Immature natural killer cell (primary cell): ENCODE data around the gene SLC38A11. TPM values are rescaled to one million over a fixed set of nuclear protein-coding genes. Genes with fewer than 3 reads are reported as not detected.
"Not testable (repeated sequence)": the region's sequence is repeated elsewhere in the genome, so short reads cannot be mapped to it uniquely, and the experiment has no call there.

Experiments
- DNase-seq, 3 donors: peaks; one replicate each; pipeline ENCODE4 v3.0.0; 2022; ENCODE audit warnings: mixed read lengths in 1 of 3
- H3K27ac Mint-ChIP-seq, 6 donors: one replicate each; pipeline ENCODE4 v1.8.0; 2020; ENCODE audit warnings: mixed read lengths in 6 of 6, mild to moderate bottlenecking in 5 of 6, inconsistent platforms in 4 of 6, moderate library complexity in 3 of 6
- H3K27me3 Mint-ChIP-seq, 3 donors: one replicate each; pipeline ENCODE4 v1.8.0; 2020 to 2021; ENCODE audit warnings: low read depth in 3 of 3, mild to moderate bottlenecking in 3 of 3, mixed read lengths in 3 of 3, moderate library complexity in 3 of 3, inconsistent platforms in 1 of 3
- H3K36me3 Mint-ChIP-seq, 3 donors: one replicate each; pipeline ENCODE4 v1.8.0; 2020; ENCODE audit warnings: mixed read lengths in 3 of 3, inconsistent platforms in 2 of 3, mild to moderate bottlenecking in 2 of 3
- H3K4me1 Mint-ChIP-seq, 2 donors: one replicate each; pipeline ENCODE4 v1.8.0; 2020; ENCODE audit warnings: inconsistent platforms in 2 of 2, mild to moderate bottlenecking in 2 of 2, mixed read lengths in 2 of 2, moderate library complexity in 1 of 2
- H3K4me3 Mint-ChIP-seq, 5 donors: one replicate each; pipeline ENCODE4 v1.8.0; 2020; ENCODE audit warnings: mild to moderate bottlenecking in 5 of 5, mixed read lengths in 5 of 5, inconsistent platforms in 3 of 5, moderate library complexity in 3 of 5
- H3K9me3 Mint-ChIP-seq, 6 donors: one replicate each; pipeline ENCODE4 v1.8.0; 2020; ENCODE audit warnings: mild to moderate bottlenecking in 6 of 6, mixed read lengths in 6 of 6, inconsistent platforms in 4 of 6, moderate library complexity in 3 of 6
- polyA plus RNA-seq, 3 donors: library from polyadenylated mRNA; unstranded; fragments of 300-500 nt; fragmentation: Illumina TruSeq; gene quantifications; one replicate each; pipeline ENCODE4 v1.2.3, GENCODE V29; 2021

Gene SLC38A11, protein sequence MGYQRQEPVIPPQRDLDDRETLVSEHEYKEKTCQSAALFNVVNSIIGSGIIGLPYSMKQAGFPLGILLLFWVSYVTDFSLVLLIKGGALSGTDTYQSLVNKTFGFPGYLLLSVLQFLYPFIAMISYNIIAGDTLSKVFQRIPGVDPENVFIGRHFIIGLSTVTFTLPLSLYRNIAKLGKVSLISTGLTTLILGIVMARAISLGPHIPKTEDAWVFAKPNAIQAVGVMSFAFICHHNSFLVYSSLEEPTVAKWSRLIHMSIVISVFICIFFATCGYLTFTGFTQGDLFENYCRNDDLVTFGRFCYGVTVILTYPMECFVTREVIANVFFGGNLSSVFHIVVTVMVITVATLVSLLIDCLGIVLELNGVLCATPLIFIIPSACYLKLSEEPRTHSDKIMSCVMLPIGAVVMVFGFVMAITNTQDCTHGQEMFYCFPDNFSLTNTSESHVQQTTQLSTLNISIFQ
- polyA plus RNA-seq: not detected

GRCh38 chr2:164954954-164955701 is at the start of gene SLC38A11:
Gene SLC38A11, minus strand, starts transcription at chr2:164955525. Its CDS starts 278 bp downstream, at chr2:164955247.
- no peak within 1 kb of the TSS for H3K27ac Mint-ChIP-seq
- H3K36me3 Mint-ChIP-seq: no peaks in the 10 kb centered on the region
- peaks cover 2 to 8% (median 4%) of the 10 kb centered on the region in 3 donors for H3K27me3 Mint-ChIP-seq
- H3K4me3 Mint-ChIP-seq: peak within 1 kb of the TSS in 2 of 5 donors; percentile 17 to 42
- H3K4me1 Mint-ChIP-seq: peaks cover 1 to 6% of the 10 kb centered on the region in 2 donors
- no peaks in the 10 kb centered on the region for H3K9me3 Mint-ChIP-seq
- DNase-seq: no peak

- DNase-seq: no peak
- Mint-ChIP-seq H3K9me3 (peaks cover 0 to 3% (median 0%) of the 10 kb centered on the region in 6 donors), H3K4me3 (no peak overlapping the region), H3K4me1 (no peaks in the 10 kb centered on the region), H3K27me3 (peaks cover 1 to 8% (median 2%) of the 10 kb centered on the region in 3 donors), H3K27ac (no peak overlapping the region), H3K36me3 (no peaks in the 10 kb centered on the region)
Observed at GRCh38 chr2:165003443-165004130, 48.3 kb upstream of the SLC38A11 start.

GRCh38 chr2:165002638-165003037 is 47.3 kb upstream of the SLC38A11 start:
- no peak for DNase-seq
- Mint-ChIP-seq H3K4me1 (no peaks in the 10 kb centered on the region), H3K27ac (no peak overlapping the region), H3K4me3 (no peak overlapping the region), H3K27me3 (peaks cover 1 to 8% (median 2%) of the 10 kb centered on the region in 3 donors), H3K36me3 (no peaks in the 10 kb centered on the region), H3K9me3 (peaks cover 0 to 3% (median 0%) of the 10 kb centered on the region in 6 donors)

GRCh38 chr2:164994664-164995299 is 39.5 kb upstream of the SLC38A11 start:
- not testable (repeated sequence) for H3K36me3 Mint-ChIP-seq, H3K27me3 Mint-ChIP-seq, H3K27ac Mint-ChIP-seq, DNase-seq, H3K9me3 Mint-ChIP-seq, H3K4me3 Mint-ChIP-seq
- peaks cover 24 to 33% of the 10 kb centered on the region in 2 donors for H3K4me1 Mint-ChIP-seq

DNA sequence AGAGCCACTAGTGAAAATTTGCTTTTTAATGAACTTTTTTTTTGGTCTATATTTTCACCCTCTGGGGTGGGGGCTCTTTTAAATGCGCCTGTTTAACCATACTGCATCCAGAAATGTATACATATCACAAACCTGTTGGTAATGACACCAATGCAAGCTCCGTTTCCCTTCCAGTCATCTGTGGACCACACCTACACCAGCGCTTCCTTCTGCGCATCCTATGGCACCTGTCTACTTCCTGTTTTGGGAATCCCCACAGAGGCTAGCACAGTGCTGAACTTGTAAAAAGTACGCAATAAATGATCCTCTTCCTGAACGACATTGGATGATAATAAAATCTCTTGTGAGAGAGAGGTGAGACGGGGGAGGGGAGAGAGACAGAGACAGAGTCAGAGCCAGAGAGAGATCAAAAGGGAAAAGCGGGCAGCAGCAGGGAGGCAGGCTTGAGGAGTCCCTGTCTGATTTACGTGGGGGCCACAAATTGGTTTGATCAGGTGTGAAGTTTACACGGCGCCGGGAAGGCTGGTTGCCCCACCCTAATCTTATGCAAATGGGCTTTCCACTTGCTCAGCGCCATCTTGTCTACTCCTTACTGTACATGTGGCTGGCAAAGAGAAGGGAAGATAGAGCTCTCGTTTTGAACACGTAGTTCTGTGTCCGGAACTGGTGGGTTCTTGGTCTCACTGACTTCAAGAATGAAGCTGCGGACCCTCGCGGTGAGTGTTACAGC is 38.1 kb upstream of the SLC38A11 start:
- no peak overlapping the region for H3K27ac Mint-ChIP-seq
- no peak for DNase-seq
- H3K27me3 Mint-ChIP-seq: peaks cover 0 to 2% (median 2%) of the 10 kb centered on the region in 3 donors
- no peaks in the 10 kb centered on the region for H3K9me3 Mint-ChIP-seq
- peaks cover 30 to 43% of the 10 kb centered on the region in 2 donors for H3K4me1 Mint-ChIP-seq
- H3K4me3 Mint-ChIP-seq: no peak overlapping the region
- peaks cover 0 to 4% (median 0%) of the 10 kb centered on the region in 3 donors for H3K36me3 Mint-ChIP-seq

DNA sequence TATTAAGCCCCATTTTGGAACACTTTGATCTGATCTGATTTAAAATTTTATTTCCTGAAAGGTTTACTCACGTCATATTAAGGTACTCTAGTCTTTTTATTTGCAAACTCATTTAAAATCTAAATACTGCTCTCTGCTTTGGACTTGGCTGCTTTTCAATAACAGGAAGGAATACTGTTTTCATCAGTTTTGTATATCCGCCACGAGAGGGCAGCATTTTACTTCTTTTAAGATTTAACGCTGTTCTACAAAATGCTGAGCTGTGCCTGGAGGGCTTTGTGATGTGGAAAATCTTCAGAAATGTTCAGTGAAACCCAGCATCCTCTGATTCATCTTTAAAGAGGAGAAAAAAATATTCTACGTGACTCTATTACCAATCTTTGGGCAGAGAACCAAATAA is 37.5 kb upstream of the SLC38A11 start:
- Mint-ChIP-seq H3K9me3 (no peaks in the 10 kb centered on the region), H3K4me1 (peaks cover 32 to 48% of the 10 kb centered on the region in 2 donors), H3K36me3 (peaks cover 0 to 4% (median 0%) of the 10 kb centered on the region in 3 donors), H3K4me3 (peak overlapping the region in 3 of 5 donors; percentile 5 to 46 (median 11)), H3K27ac (peak overlapping the region in 5 of 6 donors; percentile 41 to 85 (median 67)), H3K27me3 (peaks cover 0 to 2% (median 2%) of the 10 kb centered on the region in 3 donors)
- DNase-seq: peak; percentile 44 to 50 (median 48)

DNA sequence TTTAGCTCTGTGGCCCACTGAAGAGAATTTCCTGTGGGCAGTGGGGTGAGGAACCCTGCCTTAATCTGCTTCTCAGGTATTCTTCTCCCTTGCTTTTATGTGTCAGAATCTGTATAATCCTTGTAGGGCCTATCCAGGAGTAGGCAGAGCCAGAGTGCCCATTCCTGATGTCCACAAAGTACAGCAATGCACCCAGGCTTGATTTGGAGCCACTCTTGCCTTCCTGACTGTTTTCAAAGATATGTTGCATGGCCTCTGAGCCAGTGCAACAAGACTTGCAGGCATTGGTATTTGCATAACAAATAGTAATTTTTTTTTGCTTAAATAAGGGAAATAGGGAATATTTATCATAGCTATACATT is 36.7 kb upstream of the SLC38A11 start:
- not testable (repeated sequence) for H3K9me3 Mint-ChIP-seq, H3K36me3 Mint-ChIP-seq, DNase-seq, H3K27me3 Mint-ChIP-seq
- Mint-ChIP-seq H3K27ac (peak overlapping the region in 5 of 6 donors; percentile 77 to 91 (median 78)), H3K4me1 (peaks cover 32 to 48% of the 10 kb centered on the region in 2 donors), H3K4me3 (peak overlapping the region; percentile 4 to 60 (median 56))

GRCh38 chr2:164991361-164992092 is 36.2 kb upstream of the SLC38A11 start:
- H3K27me3 Mint-ChIP-seq, H3K9me3 Mint-ChIP-seq, H3K36me3 Mint-ChIP-seq: not testable (repeated sequence)
- Mint-ChIP-seq H3K4me3 (peak overlapping the region; percentile 4 to 60 (median 56)), H3K27ac (peak overlapping the region; percentile 76 to 91 (median 78)), H3K4me1 (peaks cover 32 to 48% of the 10 kb centered on the region in 2 donors)
- DNase-seq: peak; percentile 38 to 46 (median 43)

DNA sequence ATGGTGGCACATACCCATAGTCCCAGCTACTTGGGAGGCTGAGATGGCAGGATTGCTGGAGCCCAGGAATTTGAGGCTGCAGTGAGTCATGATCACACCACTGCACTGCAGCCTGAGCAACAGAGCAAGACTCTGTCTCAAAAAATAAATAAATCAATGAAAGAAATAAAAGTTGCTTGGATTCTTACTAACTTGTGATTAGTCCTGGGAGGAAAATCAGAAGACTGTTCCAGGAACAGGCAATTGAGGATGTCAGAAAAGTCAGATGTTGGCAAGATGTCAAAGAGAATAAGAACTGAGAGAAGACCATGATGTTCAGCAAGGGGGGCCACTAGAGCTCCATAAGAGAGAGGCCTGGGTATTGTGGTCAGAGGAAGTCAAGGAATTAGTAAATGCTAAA is 35.6 kb upstream of the SLC38A11 start:
- Mint-ChIP-seq H3K27ac (peak overlapping the region in 5 of 6 donors; percentile 53 to 91 (median 78)), H3K4me3 (peak overlapping the region in 2 of 5 donors; percentile 10 to 33), H3K4me1 (peaks cover 32 to 48% of the 10 kb centered on the region in 2 donors)
- H3K27me3 Mint-ChIP-seq, H3K9me3 Mint-ChIP-seq, H3K36me3 Mint-ChIP-seq, DNase-seq: not testable (repeated sequence)

GRCh38 chr2:164988805-164989204 is 33.5 kb upstream of the SLC38A11 start:
- H3K36me3 Mint-ChIP-seq, H3K9me3 Mint-ChIP-seq, H3K27ac Mint-ChIP-seq, DNase-seq, H3K27me3 Mint-ChIP-seq: not testable (repeated sequence)
- peaks cover 32 to 48% of the 10 kb centered on the region in 2 donors for H3K4me1 Mint-ChIP-seq
- peak overlapping the region in 1 of 5 donors; percentile 25 for H3K4me3 Mint-ChIP-seq

DNA sequence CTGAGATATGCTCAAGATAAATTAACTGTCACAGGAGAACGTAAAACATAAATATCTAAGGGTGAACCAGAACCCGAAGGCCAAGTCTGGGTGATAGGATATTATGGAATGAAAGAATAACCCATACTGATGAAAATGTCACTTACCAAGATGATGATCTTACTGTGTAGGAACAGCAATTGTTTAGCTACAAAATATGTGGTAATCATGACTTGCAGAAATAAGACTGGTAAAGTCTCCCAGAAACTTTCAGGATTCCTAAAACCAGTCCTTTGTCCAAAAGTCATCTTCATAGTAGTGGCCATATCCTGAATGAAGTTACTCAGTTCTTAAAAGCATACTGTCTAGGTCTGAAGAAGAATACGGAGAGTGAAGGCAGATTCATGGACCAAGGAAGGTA is 30.7 kb upstream of the SLC38A11 start:
- not testable (repeated sequence) for H3K4me3 Mint-ChIP-seq, H3K27me3 Mint-ChIP-seq, DNase-seq, H3K36me3 Mint-ChIP-seq, H3K27ac Mint-ChIP-seq, H3K9me3 Mint-ChIP-seq
- H3K4me1 Mint-ChIP-seq: peaks cover 13 to 28% of the 10 kb centered on the region in 2 donors

GRCh38 chr2:164984428-164984827 is 29.1 kb upstream of the SLC38A11 start:
- Mint-ChIP-seq H3K4me1 (peaks cover 9 to 26% of the 10 kb centered on the region in 2 donors), H3K36me3 (peaks cover 0 to 3% (median 0%) of the 10 kb centered on the region in 3 donors), H3K9me3 (no peaks in the 10 kb centered on the region), H3K4me3 (no peak overlapping the region), H3K27ac (no peak overlapping the region), H3K27me3 (peaks cover 0 to 3% (median 0%) of the 10 kb centered on the region in 3 donors)
- DNase-seq: no peak
